Neuron (in vitro differentiated cells): ENCODE measurements around the gene MKRN1.
A peak's percentile ranks its signal among the peaks of the same experiment; 100 is the strongest.
"Not testable (repeated sequence)": the region's sequence is repeated elsewhere in the genome, so short reads cannot be mapped to it uniquely, and the experiment has no call there.

Source experiments
- H2AFZ ChIP-seq: one replicate; pipeline ENCODE4 v1.6.1; 2013; ENCODE audit warnings: low read depth, mild to moderate bottlenecking, inconsistent platforms, low read length, moderate library complexity
- H3K27me3 ChIP-seq: one replicate; pipeline ENCODE4 v1.6.1; 2013; ENCODE audit warnings: low read length; ENCODE audit not compliant: insufficient read depth
- H3K36me3 ChIP-seq: one replicate; pipeline ENCODE4 v1.6.1; 2013; ENCODE audit warnings: low read length; ENCODE audit not compliant: insufficient read depth
- H3K4me1 ChIP-seq: one replicate; pipeline ENCODE4 v1.6.1; 2013; ENCODE audit warnings: low read length; ENCODE audit not compliant: insufficient read depth
- H3K4me3 ChIP-seq: 2 replicates; pipeline ENCODE4 v1.5.1; 2013; ENCODE audit warnings: mild to moderate bottlenecking, low read length, moderate library complexity
- H3K9me3 ChIP-seq: one replicate; pipeline ENCODE4 v1.6.1; 2013; ENCODE audit warnings: low read length

MKRN1 gene, protein sequence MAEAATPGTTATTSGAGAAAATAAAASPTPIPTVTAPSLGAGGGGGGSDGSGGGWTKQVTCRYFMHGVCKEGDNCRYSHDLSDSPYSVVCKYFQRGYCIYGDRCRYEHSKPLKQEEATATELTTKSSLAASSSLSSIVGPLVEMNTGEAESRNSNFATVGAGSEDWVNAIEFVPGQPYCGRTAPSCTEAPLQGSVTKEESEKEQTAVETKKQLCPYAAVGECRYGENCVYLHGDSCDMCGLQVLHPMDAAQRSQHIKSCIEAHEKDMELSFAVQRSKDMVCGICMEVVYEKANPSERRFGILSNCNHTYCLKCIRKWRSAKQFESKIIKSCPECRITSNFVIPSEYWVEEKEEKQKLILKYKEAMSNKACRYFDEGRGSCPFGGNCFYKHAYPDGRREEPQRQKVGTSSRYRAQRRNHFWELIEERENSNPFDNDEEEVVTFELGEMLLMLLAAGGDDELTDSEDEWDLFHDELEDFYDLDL

DNA sequence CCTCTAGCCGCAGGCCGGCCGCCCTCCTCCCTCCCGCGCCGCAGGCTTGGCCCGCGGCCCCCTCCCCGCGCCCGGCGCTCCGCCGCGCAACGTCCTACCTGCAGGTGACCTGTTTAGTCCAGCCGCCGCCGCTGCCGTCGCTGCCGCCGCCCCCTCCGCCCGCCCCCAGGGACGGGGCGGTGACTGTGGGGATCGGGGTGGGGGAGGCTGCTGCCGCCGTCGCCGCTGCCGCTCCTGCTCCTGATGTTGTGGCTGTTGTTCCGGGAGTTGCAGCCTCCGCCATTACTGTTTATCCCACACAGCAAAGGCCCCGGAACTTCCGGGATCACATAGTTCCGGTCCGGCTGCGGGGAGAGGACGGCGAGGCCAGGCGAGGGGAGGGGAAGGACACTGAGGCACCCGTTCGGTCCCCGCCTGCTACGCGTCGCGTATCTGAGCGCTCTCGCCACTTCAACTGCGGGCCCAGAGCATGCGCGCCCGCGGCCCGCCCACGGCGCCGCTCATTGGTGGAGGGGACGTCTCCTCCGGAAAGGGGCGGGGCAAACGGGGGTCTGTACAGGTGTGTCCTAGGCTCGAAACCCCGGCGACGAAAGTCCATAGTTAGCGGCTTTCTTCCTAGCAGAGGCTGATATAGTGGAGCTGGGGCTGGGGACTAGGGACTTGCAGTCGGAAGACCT, at the start of gene MKRN1:
MKRN1 (minus strand) TSS at position 444 of the 677 bp plus-strand sequence; CDS start at position 283, 161 bp downstream.
- Histone ChIP-seq H3K4me1 (peaks cover 17% of the 10 kb centered on the region), H3K4me3 (peak within 1 kb of the TSS; percentile 63), H2AFZ (peak within 1 kb of the TSS; percentile 82), H3K9me3 (no peaks in the 10 kb centered on the region), H3K36me3 (no peaks in the 10 kb centered on the region), H3K27me3 (no peaks in the 10 kb centered on the region)

DNA sequence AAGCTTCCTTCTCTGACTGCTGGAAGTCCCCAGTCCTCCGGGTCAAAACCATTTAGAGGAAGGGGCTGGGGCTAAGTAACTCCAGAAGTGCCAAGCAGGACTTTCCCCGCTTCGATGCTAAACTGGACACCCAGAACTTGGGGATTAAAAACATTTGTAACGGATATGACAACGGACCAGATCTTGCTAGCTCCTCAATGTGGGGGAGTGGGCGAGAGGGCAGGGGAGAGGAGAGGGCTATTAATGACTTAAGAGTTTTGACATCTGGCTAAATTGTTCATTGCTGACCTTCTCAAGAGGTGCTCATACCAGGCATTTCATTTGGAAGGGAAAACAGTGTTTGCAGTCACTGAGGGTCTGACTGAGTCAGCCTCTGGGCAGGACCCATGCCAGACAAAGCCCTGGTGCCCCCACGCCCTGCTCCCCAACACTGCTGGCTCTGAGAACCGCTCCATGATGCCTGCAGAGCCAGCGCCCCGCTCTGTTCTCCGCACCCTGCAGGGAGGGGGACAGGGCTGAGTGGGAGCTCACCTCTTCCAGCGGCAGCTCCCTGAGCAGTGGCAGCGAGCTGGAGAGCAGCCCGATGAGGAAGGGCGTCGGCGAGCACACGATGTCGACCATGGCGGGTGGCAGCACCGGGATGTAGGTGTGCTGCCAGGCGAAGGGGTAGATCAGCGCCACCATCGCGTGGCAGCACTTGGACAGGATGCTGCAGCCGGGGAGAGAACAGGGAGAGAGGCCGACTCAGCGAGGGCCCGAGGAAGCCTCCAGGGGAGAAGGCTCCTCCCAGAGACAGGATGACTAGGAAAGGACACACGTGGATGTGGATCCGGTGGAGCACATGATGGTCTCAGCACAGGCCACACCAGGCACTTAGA, 47.7 kb upstream of the MKRN1 start:
- Histone ChIP-seq H2AFZ (no peak overlapping the region), H3K27me3 (no peaks in the 10 kb centered on the region), H3K9me3 (no peaks in the 10 kb centered on the region)

DNA sequence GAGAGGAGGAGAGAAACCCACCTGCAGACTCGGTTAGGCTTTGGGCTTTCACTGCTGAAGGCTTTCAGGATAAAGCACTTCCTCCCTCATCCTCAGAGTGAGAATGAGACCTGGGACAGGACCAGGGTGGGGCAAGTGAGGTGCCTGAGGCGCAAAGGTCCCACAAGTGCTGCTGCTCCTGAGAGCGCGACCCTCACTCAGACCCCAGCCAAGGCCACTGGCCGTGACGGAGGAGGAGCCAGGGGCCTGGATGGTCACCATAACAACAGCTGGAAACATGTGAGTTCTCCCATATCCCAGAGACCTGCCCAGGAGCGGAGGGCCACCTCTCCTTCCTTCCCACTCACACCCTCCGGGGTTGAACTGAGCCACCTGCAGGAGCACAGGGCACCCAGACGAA, 46.9 kb upstream of the MKRN1 start:
- Histone ChIP-seq H3K27me3 (no peaks in the 10 kb centered on the region), H3K4me1 (peaks cover 2% of the 10 kb centered on the region), H3K9me3 (no peaks in the 10 kb centered on the region), H3K4me3 (no peak overlapping the region), H3K36me3 (peaks cover 22% of the 10 kb centered on the region), H2AFZ (no peak overlapping the region)

More for the DNA sequence above, 47.7 kb upstream of the MKRN1 start:
- Histone ChIP-seq H3K4me1 (peaks cover 2% of the 10 kb centered on the region), H3K4me3 (no peak overlapping the region), H3K36me3 (peaks cover 15% of the 10 kb centered on the region)

DNA sequence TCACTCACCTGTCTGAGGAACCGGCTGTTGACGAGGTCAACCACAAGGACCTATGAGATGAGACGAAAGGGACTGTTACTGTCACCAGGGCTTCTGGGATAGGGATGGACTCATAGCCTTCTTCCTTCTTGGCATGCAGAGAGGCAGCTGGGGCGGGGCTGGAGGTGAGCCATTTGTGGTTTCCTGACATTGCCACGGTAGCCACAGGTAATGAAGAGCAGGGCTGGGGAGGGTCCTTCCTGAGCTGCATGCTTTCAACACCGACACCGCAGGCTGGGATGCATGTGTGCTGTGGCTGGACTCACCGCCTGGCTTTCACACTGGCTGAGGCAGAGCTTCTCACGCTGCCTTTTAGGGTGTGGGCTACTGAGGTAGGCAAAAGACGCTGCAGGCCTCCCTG, 46.4 kb upstream of the MKRN1 start:
- Histone ChIP-seq H3K4me3 (no peak overlapping the region), H3K27me3 (no peaks in the 10 kb centered on the region), H3K36me3 (peaks cover 22% of the 10 kb centered on the region), H3K9me3 (no peaks in the 10 kb centered on the region), H2AFZ (no peak overlapping the region), H3K4me1 (peaks cover 2% of the 10 kb centered on the region)

DNA sequence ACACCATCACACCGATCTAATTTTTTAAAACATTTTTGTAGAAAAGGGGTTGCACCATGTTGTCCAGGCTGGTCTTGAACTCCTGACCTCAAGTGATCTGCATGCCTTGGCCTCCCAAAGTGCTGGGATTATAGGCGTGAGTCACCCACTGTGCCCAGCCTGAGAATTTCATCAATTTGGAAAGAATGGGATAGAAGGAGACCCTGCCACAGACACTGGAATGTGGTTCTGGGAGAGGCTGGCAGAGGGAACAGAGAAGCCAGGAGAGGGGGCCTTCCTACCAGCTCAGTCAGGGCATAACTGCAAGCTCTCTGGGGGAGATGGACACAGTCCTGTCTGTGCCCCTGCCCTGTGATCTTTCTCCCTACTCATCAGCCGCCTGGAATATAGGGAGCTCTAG, 42.1 kb upstream of the MKRN1 start:
- Histone ChIP-seq H3K4me1 (peaks cover under 1% of the 10 kb centered on the region), H3K27me3 (no peaks in the 10 kb centered on the region), H3K9me3 (no peaks in the 10 kb centered on the region), H3K4me3 (no peak overlapping the region), H3K36me3 (peaks cover 36% of the 10 kb centered on the region), H2AFZ (no peak overlapping the region)

DNA sequence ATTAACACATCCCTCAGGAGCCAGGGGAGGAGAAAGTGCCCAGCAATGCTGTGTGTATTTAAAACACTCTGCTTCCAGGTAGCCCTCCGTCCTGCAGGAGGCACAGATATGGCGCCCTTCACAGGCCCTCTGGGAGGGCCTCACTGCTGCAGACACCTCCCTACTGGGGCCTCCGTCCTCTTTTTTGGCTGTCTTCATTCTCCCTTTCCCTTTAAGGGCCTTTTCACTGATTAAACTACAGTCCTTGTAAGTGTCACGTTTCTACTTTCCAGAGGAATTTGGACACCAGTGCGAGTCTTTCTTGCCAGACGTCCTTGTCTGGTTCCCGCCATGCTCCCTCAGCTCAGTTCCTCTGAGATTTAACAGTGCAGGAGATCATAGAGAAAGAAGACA, 39.7 kb upstream of the MKRN1 start:
- H3K4me3 ChIP-seq: no peak overlapping the region
- no peaks in the 10 kb centered on the region for H3K4me1 ChIP-seq
- peaks cover 31% of the 10 kb centered on the region for H3K36me3 ChIP-seq
- no peaks in the 10 kb centered on the region for H3K27me3 ChIP-seq
- H3K9me3 ChIP-seq: no peaks in the 10 kb centered on the region
- no peak overlapping the region for H2AFZ ChIP-seq

DNA sequence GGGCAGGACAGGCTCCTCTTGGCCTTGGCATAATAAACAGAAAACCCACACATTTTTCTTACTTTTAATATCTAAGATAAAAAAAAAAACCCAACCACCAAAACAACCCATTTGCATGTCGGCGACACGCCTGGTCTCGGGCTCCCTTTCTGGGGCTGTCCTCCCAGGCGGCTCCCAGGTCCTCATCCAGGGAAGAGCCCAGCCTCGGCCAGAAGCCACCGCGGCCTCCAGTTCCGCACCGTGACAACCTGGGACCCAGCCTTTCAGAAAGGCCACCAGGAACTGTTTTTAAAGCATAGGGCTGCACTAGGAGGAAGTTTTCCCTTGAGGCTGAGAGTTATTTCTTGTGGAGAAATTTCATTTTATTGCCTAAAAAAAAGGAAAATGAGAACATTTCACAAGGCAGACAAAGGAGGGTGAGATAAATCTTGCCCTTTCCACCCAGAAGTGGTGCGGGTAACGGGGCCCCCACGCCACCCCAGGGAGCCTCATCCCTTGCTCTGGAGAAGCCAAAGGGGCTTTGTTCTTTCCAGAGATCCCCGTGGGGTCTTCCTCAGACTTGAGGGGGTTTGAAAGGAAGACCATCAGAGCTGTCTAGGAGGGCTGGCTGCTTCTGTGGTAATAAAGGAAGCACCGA, 39.2 kb upstream of the MKRN1 start:
- no peak overlapping the region for H3K4me3 ChIP-seq
- no peaks in the 10 kb centered on the region for H3K9me3 ChIP-seq

DNA sequence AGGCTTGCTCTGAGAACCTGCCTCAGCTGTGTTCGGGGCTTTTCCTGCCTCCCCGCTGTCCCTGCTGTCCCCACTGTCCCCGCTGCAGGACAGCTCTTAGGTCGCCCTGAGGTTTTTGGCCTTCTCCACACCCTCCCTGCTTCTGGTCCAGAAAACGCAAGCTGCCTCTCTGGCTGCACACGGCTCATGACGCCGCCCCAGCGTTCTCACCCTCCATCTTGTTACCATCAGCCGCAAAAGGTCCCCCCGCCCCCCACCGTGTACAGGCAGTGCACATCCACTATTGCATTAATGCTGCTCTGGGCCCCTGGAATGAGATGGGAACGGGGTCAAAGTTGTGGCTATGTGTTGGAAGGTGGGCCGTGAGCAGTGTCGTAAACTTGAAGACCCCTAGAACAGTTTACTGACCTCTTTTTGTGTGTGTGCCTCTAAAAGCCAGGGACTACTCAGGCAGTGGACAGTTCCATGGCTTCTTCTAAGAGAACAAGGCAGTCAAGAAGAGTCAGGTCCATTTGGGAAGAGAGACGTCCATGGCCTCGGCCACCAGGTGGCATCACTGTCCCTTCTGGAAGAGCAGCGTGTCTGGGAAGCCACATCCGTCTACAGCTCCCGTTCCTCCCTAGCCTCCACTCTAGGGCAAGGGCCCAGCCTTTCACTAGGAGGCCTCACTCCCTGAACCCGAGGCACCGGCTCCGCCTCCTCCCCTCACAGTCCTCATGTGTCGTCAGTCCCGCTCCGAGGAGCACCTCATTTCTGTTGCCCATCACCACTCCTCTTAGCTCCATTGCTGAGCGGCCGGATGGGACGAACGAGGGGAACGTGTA, 38.5 kb upstream of the MKRN1 start:
- Histone ChIP-seq H3K4me3 (no peak overlapping the region), H3K4me1 (no peaks in the 10 kb centered on the region), H3K9me3 (no peaks in the 10 kb centered on the region), H2AFZ (no peak overlapping the region), H3K27me3 (no peaks in the 10 kb centered on the region), H3K36me3 (peaks cover 28% of the 10 kb centered on the region)

More for the DNA sequence above, 39.2 kb upstream of the MKRN1 start:
- Histone ChIP-seq H3K4me1 (no peaks in the 10 kb centered on the region), H2AFZ (no peak overlapping the region), H3K27me3 (no peaks in the 10 kb centered on the region), H3K36me3 (peaks cover 31% of the 10 kb centered on the region)

DNA sequence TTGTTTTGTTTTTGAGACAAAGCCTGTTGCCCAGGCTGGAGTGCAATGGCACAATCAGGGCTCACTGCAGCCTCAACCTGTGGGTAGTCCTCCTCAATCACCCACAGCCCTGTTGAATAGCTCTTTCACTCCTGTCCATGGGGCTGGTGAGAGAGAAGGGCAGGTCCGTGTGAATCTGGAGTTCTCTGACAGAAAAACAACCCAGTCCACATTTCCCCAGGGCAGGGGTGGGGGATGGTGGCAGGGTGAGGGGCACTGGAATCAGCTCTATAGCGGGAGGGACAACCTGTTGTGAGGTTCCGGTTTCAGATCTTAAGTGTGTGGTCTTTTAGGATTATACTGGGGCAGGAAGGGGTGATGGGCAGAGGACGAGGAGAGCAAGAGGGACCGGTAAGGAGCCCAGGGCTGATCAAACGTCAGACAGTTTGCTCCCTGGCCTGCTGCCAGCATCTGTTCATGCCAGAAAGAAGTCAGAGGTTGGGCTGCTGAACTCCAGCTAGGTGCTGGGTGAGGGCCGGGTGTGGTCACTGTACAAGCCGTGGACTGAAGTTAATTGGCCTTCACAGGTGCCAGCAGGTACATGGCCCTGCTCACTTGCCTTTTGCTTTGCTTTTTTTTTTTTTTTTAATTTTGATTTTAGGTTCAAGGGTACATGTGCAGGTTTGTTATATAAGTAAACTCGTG, 33.2 kb upstream of the MKRN1 start:
- Histone ChIP-seq H3K36me3 (no peaks in the 10 kb centered on the region), H3K4me3 (no peak overlapping the region), H3K9me3 (no peaks in the 10 kb centered on the region), H3K4me1 (no peaks in the 10 kb centered on the region), H3K27me3 (no peaks in the 10 kb centered on the region), H2AFZ (no peak overlapping the region)

DNA sequence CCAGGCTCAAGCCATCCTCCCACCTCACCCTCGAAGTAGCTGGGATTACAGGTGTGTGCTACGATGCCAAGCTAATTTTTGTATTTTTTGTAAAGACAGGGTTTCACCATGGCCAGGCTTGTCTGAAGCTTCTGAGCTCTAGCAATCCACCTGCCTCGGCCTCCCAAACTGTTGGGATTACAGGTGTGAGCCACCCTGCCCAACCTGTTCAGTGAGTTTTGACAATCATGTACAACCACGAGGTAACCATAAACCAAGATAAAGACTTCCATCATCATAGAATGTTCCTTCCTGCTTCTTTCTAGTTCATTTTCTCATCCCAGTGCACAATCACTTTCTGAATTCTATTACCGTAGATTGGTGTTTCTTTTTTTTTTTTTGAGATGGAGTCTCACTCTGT, 30.5 kb upstream of the MKRN1 start:
- H3K4me3 ChIP-seq: no peak overlapping the region
- no peaks in the 10 kb centered on the region for H3K9me3 ChIP-seq
- no peaks in the 10 kb centered on the region for H3K27me3 ChIP-seq
- peaks cover 11% of the 10 kb centered on the region for H3K4me1 ChIP-seq
- no peak overlapping the region for H2AFZ ChIP-seq
- H3K36me3 ChIP-seq: no peaks in the 10 kb centered on the region

DNA sequence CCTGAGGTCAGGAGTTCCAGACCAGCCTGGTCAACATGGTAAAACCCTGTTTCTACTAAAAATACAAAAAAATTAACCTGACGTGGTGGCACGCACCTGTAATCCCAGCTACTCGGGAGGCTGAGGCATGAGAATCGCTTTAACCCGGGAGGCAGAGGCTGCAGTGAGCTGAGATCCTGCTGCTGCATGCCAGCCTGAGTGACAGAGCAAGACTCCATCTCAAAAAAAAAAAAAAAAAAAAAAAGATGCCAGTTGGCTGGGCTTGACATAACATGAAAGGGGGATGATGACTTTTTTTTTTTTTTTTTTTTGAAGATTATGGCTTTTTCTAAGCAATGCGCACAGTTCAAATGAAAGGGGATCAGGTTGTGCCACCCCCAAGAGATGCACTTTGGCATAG, 28.3 kb upstream of the MKRN1 start:
- not testable (repeated sequence) for H3K4me3 ChIP-seq, H3K9me3 ChIP-seq, H2AFZ ChIP-seq, H3K36me3 ChIP-seq, H3K27me3 ChIP-seq
- peaks cover 11% of the 10 kb centered on the region for H3K4me1 ChIP-seq
